Measurements from ENCODE around the gene MYBPH. TPM values are rescaled to one million over a fixed set of nuclear protein-coding genes. Genes with fewer than 3 reads are reported as not detected.

Gene MYBPH
- total RNA-seq, 2 donors from 2014 or later = not detected

DNA sequence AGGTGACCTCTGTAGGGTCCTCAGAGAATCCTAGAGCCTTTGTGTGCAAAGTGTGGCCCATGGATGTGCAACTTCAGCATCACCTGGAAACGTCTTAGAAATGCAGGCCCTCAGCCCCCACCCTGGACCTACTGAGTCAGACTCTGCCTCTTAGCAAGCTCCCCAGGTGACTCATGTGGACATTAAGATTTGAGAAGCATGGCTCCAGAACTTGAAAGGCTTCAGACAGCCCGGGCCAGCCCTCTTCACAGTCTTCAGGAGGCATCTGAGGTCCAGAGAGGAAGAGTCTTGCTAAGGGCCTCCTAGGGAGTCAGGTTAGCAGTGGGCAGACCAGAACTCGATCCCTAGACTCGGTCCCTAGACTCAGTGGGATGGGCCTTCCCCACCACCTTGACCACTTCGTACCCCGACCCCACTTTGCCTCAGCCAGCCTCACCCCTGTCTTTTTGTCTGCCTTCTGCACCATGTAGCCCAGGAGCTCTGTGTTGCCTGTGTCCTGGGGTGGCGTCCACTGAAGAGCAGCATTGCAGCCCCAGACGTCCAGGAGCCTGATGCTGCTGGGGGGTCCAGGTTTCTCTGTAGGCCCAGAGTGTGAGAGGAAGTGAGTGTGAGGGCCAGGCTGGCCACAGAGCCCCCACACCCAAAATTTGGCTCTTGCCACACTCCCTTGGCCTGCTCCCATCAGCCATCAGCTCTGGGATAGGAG, 4.8 kb downstream of the MYBPH start:
- DNase-seq (ENCODE audit: low spot score) = peak; percentile 64
- intact Hi-C loops (cut with DNase I) = no loop called here

DNA sequence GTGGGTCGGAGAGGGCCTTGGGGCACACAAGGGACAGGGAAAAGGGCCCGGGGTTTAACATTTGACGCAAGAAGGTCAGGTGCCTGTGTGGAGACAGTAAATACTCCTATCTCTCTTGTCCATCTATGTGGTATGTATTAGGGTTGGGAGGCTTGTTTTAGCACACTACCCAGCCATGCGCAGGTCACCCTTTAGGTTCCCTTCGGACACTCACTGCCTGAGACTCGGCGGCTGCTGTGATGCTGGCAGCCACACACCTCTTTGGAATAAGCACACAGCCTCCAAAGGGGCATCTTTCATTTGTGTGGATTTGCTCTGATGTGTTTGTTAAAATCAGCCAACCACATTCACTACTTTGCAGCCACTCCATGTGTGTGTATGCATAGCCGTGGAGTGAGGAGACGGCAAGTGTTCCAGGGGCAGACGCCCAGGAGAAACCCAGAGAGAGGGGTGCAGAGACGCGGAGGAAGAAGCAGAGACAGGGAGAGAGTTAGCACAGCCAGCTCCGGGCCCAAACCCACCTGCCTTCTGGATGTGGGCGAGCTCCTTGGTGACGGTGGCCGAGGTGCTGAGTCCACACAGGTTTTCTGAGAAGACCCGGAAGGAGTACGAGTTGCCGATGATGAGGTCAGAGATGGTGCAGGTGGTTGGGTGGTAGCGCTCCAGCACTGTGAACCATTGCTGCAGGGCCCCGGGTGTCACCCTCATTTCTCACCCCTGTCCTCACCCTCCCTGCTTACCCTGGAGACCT, 5.7 kb downstream of the MYBPH start:
- peak; percentile 80 for DNase-seq (ENCODE audit: low spot score)
- intact Hi-C loops (cut with DNase I) = no loop called here

DNA sequence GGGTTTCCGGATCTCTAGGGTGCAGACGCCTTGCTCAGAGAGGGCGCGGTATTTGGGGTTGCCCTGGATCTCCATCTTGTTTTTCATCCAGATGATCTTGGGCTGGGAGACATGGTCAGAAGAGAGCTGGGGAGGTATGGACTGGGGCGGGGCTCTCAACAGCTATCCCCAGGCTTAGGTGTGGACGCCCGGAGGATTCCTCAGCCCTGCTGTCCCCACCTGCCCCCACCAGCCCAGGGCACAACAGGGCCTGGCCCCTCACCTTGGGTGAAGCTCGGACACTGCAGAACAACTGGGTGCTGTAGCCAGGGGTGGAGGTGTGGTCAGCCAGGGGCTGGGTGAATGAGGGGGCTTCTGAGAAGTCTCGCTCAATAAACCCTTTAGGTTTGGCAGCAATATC, 6.6 kb downstream of the MYBPH start:
- DNase-seq (ENCODE audit: low spot score) = peak; percentile 47
- intact Hi-C loops (cut with DNase I) = no loop called here

DNA sequence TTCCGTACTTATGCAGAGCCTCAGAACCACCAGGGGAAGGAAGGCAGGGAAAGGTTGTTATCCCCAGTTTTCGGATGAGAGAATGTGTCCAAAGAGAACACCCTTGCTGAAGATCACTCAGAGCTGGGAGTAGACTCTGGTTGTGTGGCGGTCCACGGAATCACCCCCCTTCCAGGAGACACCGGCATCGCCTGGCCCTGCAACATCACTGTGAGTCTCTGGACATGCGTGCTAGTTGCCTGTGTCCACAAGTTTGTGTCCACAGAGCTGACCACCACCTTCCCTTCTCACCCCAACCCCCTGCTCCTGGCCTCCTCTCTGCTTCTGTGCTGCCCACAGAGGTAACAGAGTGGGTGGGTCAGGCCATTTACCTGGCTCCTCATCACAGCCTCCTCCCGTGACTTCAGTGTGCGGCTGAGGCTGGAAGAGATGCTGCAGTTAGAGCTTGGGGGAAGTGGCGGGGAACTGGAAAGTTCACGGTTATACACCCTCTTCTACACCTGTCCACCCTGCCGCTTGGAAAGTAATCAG, 7.3 kb downstream of the MYBPH start:
- peak; percentile 50 for DNase-seq (ENCODE audit: low spot score)
- intact Hi-C loops (cut with DNase I) = no loop called here

DNA sequence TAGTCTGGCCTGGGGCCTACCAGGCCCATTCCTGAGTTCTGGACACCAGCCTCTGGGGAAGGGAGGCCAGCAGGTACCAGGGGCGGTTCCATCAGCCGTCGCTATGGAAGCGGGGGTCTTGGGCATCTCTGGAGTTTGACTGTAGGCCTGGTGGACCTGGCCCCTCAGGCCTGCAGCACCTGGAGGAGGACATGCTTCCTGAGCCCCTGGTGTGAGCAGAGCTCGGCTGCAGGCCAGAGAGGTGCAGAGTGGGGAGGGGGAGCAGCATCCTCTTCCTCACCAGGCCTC, 7.8 kb downstream of the MYBPH start:
- intact Hi-C loops (cut with DNase I) = no loop called here
- no peak for DNase-seq (ENCODE audit: low spot score)

DNA sequence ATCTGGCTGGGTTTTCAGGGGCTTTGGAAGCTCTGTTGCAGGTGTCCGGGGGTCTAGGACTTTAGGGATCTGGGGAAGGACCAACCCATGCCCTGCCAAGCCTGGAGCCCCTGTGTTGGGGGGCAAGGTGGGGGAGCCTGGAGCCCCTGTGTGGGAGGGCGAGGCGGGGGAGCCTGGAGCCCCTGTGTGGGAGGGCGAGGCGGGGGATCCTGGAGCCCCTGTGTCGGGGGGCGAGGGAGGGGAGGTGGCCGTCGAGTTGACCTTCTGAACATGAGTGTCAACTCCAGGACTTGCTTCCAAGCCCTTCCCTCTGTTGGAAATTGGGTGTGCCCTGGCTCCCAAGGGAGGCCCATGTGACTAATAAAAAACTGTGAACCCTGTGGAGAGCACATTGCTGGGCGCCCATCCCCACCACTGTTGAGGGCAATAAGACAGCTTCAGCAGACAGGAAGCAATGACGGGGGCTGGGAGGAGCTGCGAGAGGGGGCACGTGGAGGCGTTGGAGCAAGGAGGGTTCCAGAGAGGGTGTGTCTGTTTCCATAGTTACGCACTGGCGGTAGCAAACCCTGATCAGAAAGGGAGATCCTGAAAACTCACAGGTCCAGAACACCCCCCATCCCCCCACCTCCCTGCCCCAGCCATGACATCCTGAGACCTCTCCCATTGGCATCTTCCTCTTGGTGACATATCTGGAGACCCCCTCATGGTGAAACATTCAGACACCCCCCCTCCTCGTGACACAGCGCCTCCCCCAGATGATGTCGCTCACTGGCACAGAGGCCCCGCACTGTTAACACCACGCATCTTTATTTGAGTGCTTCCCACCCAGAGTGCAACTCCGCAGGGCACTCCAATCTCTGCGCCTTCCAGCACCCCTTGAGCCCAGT, 8.4 kb downstream of the MYBPH start:
- no peak for DNase-seq (ENCODE audit: low spot score)
- intact Hi-C loops (cut with DNase I) = no loop called here

DNA sequence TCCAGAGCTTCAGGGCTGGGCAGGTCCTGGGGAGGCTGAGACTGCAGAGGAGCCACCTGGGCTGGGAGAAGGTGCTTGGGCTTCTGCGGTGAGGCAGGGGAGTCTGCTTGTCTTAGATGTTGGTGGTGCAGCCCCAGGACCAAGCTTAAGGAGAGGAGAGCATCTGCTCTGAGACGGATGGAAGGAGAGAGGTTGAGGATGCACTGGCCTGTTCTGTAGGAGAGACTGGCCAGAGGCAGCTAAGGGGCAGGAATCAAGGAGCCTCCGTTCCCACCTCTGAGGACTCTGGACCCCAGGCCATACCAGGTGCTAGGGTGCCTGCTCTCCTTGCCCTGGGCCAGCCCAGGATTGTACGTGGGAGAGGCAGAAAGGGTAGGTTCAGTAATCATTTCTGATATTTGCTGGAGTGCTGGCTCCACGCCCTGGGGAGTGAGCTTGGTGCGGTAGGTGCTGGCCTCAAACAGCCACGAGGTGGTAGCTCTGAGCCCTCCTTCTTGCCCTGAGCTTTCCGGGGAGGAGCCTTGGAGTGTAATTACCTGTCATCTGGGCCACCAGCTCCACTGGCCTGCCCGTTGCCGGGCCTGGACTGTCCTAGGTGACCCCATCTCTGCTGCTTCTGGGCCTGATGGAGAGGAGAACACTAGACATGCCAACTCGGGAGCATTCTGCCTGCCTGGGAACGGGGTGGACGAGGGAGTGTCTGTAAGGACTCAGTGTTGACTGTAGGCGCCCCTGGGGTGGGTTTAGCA, 9.3 kb downstream of the MYBPH start:
- intact Hi-C loops (cut with DNase I) = no loop called here
- no peak for DNase-seq (ENCODE audit: low spot score)

DNA sequence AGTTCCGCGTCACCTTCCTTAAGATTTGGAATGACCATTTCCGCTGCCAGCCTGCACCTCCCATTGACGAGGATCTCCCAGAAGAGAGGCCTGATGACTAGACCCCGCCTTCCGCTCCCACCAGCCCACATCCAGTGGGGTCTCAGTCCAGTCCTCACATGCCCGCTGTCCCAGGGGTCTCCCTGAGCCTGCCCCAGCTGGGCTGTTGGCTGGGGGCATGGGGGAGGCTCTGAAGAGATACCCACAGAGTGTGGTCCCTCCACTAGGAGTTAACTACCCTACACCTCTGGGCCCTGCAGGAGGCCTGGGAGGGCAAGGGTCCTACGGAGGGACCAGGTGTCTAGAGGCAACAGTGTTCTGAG, 9.8 kb downstream of the MYBPH start:
- DNase-seq (ENCODE audit: low spot score) = no peak
- intact Hi-C loops (cut with DNase I) = no loop called here

DNA sequence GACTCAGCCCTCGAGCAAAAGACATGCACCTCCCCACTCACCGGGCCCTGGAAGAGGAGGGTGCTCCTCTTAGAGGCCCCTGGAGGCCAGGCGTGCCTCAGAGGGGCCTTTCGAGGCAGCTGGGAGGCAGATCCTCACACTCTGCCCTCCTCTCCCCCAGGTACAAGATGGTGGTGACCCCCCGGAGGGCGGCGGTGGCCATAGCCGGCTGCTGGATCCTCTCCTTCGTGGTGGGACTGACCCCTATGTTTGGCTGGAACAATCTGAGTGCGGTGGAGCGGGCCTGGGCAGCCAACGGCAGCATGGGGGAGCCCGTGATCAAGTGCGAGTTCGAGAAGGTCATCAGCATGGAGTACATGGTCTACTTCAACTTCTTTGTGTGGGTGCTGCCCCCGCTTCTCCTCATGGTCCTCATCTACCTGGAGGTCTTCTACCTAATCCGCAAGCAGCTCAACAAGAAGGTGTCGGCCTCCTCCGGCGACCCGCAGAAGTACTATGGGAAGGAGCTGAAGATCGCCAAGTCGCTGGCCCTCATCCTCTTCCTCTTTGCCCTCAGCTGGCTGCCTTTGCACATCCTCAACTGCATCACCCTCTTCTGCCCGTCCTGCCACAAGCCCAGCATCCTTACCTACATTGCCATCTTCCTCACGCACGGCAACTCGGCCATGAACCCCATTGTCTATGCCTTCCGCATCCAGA, 10.4 kb downstream of the MYBPH start:
- intact Hi-C loops (cut with DNase I) = no loop called here
- DNase-seq (ENCODE audit: low spot score) = no peak

DNA sequence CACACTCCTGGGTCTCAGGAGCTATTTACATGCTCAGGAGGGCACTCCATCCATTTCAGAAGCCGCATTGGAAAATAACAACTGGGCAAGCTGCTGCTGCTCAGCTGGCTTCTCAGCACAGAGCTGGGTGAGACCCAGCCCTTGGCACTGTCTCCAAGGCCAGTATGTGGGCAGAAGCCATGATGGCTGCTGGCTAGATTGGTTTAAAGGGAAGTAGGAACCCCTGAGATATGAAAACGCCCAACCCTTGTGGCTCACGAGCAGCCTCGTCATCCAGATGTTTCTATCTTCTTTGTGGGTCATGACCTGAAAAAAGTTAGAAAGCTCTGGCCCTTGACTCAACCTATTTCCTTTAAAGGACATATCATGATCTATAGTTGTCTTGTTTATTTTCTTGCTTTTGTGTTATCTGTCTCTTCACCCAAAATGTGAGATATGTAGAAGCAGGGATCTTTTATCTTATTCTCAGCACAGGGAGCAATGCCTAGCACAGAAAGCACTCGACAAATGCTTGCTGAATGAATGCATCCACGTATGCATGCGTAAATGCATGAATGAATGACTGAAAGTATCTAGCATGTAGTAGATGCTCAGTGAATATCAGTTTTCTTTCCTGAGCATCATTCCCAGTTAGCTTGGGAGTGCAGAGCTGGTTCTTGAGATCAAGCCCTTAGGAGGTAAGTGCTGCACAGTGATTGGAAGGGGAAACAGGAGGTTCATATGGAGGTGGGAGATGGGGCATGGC, 11.6 kb downstream of the MYBPH start:
- DNase-seq (ENCODE audit: low spot score) = no peak
- intact Hi-C loops (cut with DNase I) = no loop called here

DNA sequence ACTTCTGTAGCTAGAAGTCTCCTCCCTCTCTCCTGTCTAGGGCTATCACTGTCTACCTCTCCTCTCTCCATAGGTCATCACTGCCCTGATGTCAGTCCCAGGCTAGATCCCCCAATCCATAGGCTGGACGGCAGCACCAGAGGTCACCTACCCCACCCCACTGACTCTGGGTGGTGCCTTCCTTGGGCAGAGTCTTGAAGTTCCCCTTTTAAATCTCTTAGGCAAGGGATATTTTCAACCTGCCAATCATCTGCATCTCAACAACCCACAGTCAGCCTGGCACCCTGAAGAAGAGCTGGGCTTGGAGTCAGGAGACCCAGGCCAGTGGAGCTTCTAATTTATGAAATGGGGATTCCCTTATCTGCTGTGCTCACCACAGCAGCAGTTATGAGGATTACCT, 13.2 kb downstream of the MYBPH start:
- intact Hi-C loops (cut with DNase I) = no loop called here
- no peak for DNase-seq (ENCODE audit: low spot score)

DNA sequence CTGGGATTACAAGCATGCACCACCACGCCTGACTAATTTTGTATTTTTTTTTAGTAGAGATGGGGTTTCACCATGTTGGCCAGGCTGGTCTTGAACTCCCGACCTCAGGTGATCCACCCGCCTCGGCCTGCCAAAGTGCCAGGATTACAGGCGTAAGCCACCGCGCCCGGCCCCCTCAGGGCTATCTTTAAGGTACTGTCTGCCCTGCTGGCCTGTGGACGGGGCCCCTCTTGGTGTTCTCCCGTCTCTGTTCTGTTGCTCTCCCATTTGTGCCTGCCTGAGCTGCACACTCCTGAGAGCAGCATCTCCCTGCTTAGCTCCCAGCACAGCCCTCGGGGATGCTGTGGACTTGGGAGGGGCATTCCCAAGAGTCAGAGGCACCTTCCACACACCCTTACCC, 13.9 kb downstream of the MYBPH start:
- no peak for DNase-seq (ENCODE audit: low spot score)

DNA sequence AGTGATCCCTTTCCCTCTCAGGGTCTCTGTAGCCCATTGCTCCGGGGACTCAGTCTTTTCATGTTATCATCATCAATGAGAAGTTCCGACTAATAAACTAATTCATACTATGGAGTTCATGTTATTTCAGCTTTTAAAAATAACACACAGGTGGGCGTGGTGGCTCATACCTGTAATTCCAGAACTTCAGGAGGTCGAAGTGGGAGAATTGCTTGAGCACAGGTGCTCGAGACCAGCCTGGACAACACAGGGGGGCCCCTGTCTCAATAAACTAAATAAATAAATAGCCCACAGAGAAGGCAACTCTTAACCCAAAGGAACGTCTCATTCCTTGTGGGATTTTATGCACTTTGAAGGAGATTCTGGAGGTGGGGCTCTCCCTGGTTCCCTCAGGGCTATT, 14.5 kb downstream of the MYBPH start:
- no peak for DNase-seq (ENCODE audit: low spot score)
- intact Hi-C loops (cut with DNase I) = no loop called here

More for the DNA sequence above, 13.9 kb downstream of the MYBPH start:
- intact Hi-C loops (cut with DNase I) = no loop called here

DNA sequence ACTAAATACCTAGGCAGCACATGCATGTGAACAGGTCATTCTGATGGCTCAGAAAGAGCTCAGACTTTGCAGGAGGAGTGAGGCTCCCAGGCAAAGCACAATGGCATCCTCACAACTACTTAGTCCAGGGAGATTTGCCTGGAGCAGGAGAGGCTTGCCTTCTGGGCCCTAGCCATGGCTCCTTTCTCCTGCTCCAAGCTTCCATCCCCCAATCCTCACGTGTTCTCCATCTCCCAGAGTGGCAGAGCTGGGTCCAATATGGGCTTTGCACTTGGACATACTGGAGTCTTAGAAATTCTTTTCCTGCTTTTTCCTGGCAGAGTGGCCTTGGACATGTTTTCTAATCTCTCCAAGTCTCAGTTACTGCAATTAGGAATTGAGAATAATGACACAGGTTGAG, 15.8 kb downstream of the MYBPH start:
- intact Hi-C loops (cut with DNase I) = no loop called here
- no peak for DNase-seq (ENCODE audit: low spot score)

DNA sequence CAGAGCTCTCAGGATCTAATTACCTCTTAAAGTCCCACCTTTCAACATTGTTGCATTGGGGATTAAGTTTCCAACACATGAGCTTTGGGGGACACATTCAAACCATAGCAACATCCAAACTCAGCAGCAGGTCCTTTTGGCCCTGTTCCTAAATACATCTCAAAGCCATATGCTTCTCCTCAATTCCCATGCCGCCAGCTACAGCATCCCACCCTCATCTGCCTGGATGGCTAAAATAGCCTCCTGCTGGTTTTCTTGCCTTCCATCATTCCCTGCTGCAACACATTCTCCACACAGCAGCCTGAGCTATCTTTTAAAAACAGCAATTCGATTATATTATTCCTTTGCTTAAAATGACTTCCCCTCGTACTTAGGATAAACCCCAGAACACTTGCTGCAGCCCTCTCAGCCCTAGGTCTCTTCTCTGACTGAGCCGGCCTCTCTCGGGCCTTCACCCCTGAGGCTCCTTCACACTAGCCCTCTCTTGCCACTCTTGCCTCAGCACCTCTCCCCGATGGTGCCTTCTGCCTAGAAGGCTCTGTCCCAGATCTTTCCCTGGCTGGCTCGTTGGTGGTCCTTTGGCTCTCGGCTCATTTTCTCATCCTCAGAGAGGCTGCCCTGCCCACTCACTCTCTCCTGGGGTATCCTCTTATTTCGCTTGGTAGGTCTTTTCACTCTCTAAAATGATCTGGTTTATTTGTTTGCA, 16.5 kb downstream of the MYBPH start:
- intact Hi-C loops (cut with DNase I) = no loop called here

DNA sequence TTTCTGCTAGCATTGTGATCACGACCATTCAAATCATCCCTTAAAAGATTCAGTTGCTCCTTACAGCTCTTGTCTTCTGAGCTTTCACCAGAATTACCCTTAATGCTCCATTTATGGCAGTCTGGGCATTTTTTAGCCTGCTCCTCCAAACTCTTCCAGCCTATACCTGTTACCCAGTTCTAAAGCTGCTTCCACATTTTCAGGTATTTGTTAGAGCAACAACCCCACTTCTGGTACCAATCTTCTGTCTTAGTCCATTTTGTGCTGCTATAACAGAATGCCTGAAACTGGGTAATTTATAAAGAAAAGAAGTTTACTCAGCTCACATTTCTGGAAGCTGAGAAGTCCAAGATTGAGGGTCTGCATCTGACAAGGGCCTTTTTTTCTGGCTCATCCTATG, 17.2 kb downstream of the MYBPH start:
- DNase-seq (ENCODE audit: low spot score) = no peak
- intact Hi-C loops (cut with DNase I) = no loop called here

More for the DNA sequence above, 16.5 kb downstream of the MYBPH start:
- DNase-seq (ENCODE audit: low spot score) = no peak

DNA sequence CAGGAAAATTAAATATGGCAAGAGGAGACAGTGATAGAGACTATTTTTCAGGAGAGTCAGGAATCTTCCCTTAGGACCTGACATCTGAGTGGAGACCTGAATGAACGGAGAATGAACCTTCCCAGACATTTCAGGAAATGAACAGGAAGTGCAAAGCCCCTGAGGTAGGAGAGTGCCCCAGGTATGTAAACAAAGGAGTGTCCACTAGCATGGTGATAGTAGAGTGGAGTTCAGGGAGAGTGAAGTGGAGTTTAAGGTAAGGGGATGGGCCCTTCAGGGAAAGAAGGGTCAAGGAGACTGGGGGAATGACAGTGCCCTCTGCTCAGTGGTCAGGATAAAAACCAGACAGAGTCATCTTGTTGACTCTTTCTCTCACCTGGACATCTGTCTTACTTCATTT, 19.3 kb downstream of the MYBPH start:
- no peak for DNase-seq (ENCODE audit: low spot score)
- intact Hi-C loops (cut with DNase I) = loop anchor here in 1 of 2 donors (2.0 kb wide), 1 partner anchor 29 kb away; no protein-coding TSS in a partner anchor

Measured in posterior vena cava (tissue), 2 donors.